Mesenchymal stem cell (in vitro differentiated cells and primary cell): ENCODE data around the gene TLN1.

Experiments
- DNase-seq: peaks from one replicate; pipeline ENCODE4 v3.0.0-alpha.2; 2013
- H2AFZ ChIP-seq: one replicate; pipeline ENCODE4 v1.6.1; 2013; ENCODE audit warnings: low read depth, mild to moderate bottlenecking, control low read depth, inconsistent platforms, low read length, moderate library complexity
- H2AK5ac ChIP-seq: 2 replicates; pipeline ENCODE4 v1.6.1; 2013; ENCODE audit warnings: low read length, moderate library complexity, mild to moderate bottlenecking, inconsistent platforms; ENCODE audit not compliant: severe bottlenecking
- H2BK120ac ChIP-seq: one replicate; pipeline ENCODE4 v1.6.1; 2013; ENCODE audit warnings: low read depth, mild to moderate bottlenecking, inconsistent platforms, low read length, moderate library complexity
- H2BK12ac ChIP-seq, 2 experiments: one replicate each; pipeline ENCODE4 v1.6.1; 2013; ENCODE audit warnings: inconsistent platforms in 2 of 2, low read length in 2 of 2, mild to moderate bottlenecking in 2 of 2, moderate library complexity in 2 of 2, control low read depth in 1 of 2
- H2BK15ac ChIP-seq: one replicate; pipeline ENCODE4 v1.6.1; 2013; ENCODE audit warnings: mild to moderate bottlenecking, low read depth, inconsistent platforms; ENCODE audit not compliant: poor library complexity, severe bottlenecking
- H2BK5ac ChIP-seq: 2 replicates; pipeline ENCODE4 v1.6.1; 2013; ENCODE audit warnings: low read depth, mild to moderate bottlenecking, low read length, control low read depth, inconsistent platforms; ENCODE audit not compliant: poor library complexity, severe bottlenecking
- H3K14ac ChIP-seq, 2 experiments: one replicate each; pipeline ENCODE4 v1.6.1; 2013; ENCODE audit warnings: inconsistent platforms in 2 of 2, low read length in 2 of 2, control low read depth in 1 of 2, mild to moderate bottlenecking in 1 of 2, moderate library complexity in 1 of 2
- H3K18ac ChIP-seq, 2 experiments: one replicate each; pipeline ENCODE4 v1.6.1; 2013; ENCODE audit warnings: inconsistent platforms in 2 of 2, low read length in 2 of 2, control low read depth in 1 of 2, low read depth in 1 of 2, mild to moderate bottlenecking in 1 of 2
- H3K23ac ChIP-seq, 2 experiments: one replicate each; pipeline ENCODE4 v1.6.1; 2013; ENCODE audit warnings: inconsistent platforms in 2 of 2, low read length in 2 of 2, mild to moderate bottlenecking in 2 of 2, moderate library complexity in 2 of 2, control low read depth in 1 of 2
- H3K27ac ChIP-seq: 2 replicates; pipeline ENCODE4 v1.5.1; 2013; ENCODE audit warnings: mild to moderate bottlenecking, moderate library complexity, low read length, control low read depth, inconsistent platforms; ENCODE audit not compliant: poor library complexity, severe bottlenecking
- H3K27me3 ChIP-seq, 2 experiments: 2 replicates each; pipeline versions ENCODE4 v1.6.1 to v1.7.0; 2013; ENCODE audit warnings: low read length in 2 of 2, mild to moderate bottlenecking in 2 of 2, moderate library complexity in 2 of 2, control low read depth in 1 of 2, inconsistent platforms in 1 of 2; ENCODE audit not compliant: control insufficient read depth in 1 of 2, insufficient read depth in 1 of 2
- H3K36me3 ChIP-seq, 2 experiments: 2 replicates each; pipeline versions ENCODE4 v1.6.1 to v1.7.0; 2013; ENCODE audit warnings: low read length in 2 of 2, control low read depth in 1 of 2, inconsistent platforms in 1 of 2, low read depth in 1 of 2, mild to moderate bottlenecking in 1 of 2; ENCODE audit not compliant: insufficient read depth in 2 of 2, control insufficient read depth in 1 of 2
- H3K4ac ChIP-seq, 2 experiments: one replicate each; pipeline ENCODE4 v1.6.1; 2013; ENCODE audit warnings: inconsistent platforms in 2 of 2, low read length in 2 of 2, mild to moderate bottlenecking in 2 of 2, moderate library complexity in 2 of 2, control low read depth in 1 of 2, low read depth in 1 of 2
- H3K4me1 ChIP-seq: 2 replicates; pipeline ENCODE4 v1.6.1; 2013; ENCODE audit warnings: low read depth, low read length, control low read depth; ENCODE audit not compliant: control insufficient read depth, insufficient read depth
- H3K4me2 ChIP-seq: 2 replicates; pipeline ENCODE4 v1.6.1; 2013; ENCODE audit warnings: low read length, mild to moderate bottlenecking, inconsistent platforms; ENCODE audit not compliant: poor library complexity, severe bottlenecking
- H3K4me3 ChIP-seq, 2 experiments: 2 replicates each; pipeline versions ENCODE4 v1.5.1 to v1.7.0; 2013; ENCODE audit warnings: low read length in 2 of 2, mild to moderate bottlenecking in 2 of 2, control low read depth in 1 of 2, low read depth in 1 of 2; ENCODE audit not compliant: insufficient read depth in 1 of 2
- H3K79me1 ChIP-seq: replicated peaks from 2 replicates; pipeline ENCODE4 v1.6.1; 2013; ENCODE audit warnings: mild to moderate bottlenecking, control low read depth, low read length, inconsistent platforms; ENCODE audit not compliant: poor library complexity, severe bottlenecking
- H3K9ac ChIP-seq: 2 replicates; pipeline ENCODE4 v1.7.0; 2013; ENCODE audit warnings: mild to moderate bottlenecking, low read length, moderate library complexity
- H3K9me3 ChIP-seq: 2 replicates; pipeline ENCODE4 v1.7.0; 2013; ENCODE audit warnings: mild to moderate bottlenecking, low read length; ENCODE audit not compliant: control insufficient read depth
- H4K8ac ChIP-seq: one replicate; pipeline ENCODE4 v1.6.1; 2013; ENCODE audit warnings: inconsistent platforms, mild to moderate bottlenecking, low read length, moderate library complexity
- H4K91ac ChIP-seq: one replicate; pipeline ENCODE4 v1.6.1; 2013; ENCODE audit warnings: mild to moderate bottlenecking, low read length, inconsistent platforms
- WGBS: methylation state at CpG from one replicate; pipeline ENCODE4 v1.1.7; 2013; ENCODE audit warnings: mixed read lengths; 5-methylcytosine and 5-hydroxymethylcytosine counted together

Gene TLN1

GRCh38 chr9:35723426-35723825 is 8.6 kb downstream of the TLN1 start:
- no peak overlapping the region for H2BK15ac ChIP-seq
- H2AFZ ChIP-seq = no peak overlapping the region
- H3K23ac ChIP-seq = no peak overlapping the region
- H4K8ac ChIP-seq = no peak overlapping the region
- no peaks in the 10 kb centered on the region for H3K27me3 ChIP-seq
- no peak overlapping the region for H2BK5ac ChIP-seq
- no peak overlapping the region for H3K14ac ChIP-seq
- no peak overlapping the region for H3K27ac ChIP-seq
- no peak overlapping the region for H2AK5ac ChIP-seq
- no peak overlapping the region for H3K9ac ChIP-seq
- no peak overlapping the region for H2BK12ac ChIP-seq
- H3K4me2 ChIP-seq = no peak overlapping the region
- H3K4ac ChIP-seq = no peak overlapping the region
- H4K91ac ChIP-seq = no peak overlapping the region
- peaks cover 12% of the 10 kb centered on the region for H3K4me1 ChIP-seq
- H3K18ac ChIP-seq = no peak overlapping the region
- H3K79me1 ChIP-seq = peaks cover 43% of the 10 kb centered on the region
- no peaks in the 10 kb centered on the region for H3K9me3 ChIP-seq
- peaks cover 60 to 76% of the 10 kb centered on the region in 2 experiments for H3K36me3 ChIP-seq
- H2BK120ac ChIP-seq = no peak overlapping the region
- no peak overlapping the region for H3K4me3 ChIP-seq
- no peak for DNase-seq
- WGBS = 100% methylated on average over 1 of the region's 2 CpGs

- H2BK120ac ChIP-seq = no peak overlapping the region
- no peaks in the 10 kb centered on the region for H3K27me3 ChIP-seq
- peak overlapping the region; percentile 45 for H3K9ac ChIP-seq
- H2BK5ac ChIP-seq = no peak overlapping the region
- no peak overlapping the region for H3K4me2 ChIP-seq
- no peak overlapping the region for H4K8ac ChIP-seq
- H2AFZ ChIP-seq = no peak overlapping the region
- no peak overlapping the region for H2AK5ac ChIP-seq
- WGBS = 99% methylated on average over 4 of the region's 4 CpGs
- no peak overlapping the region for H3K4ac ChIP-seq
- no peak overlapping the region for H3K27ac ChIP-seq
- H3K4me1 ChIP-seq = peaks cover 7% of the 10 kb centered on the region
- peaks cover 81 to 100% of the 10 kb centered on the region in 2 experiments for H3K36me3 ChIP-seq
- H3K4me3 ChIP-seq = no peak overlapping the region
- no peaks in the 10 kb centered on the region for H3K9me3 ChIP-seq
- H3K79me1 ChIP-seq = peaks cover 61% of the 10 kb centered on the region
- no peak overlapping the region for H2BK12ac ChIP-seq
- DNase-seq = no peak
- no peak overlapping the region for H3K23ac ChIP-seq
- no peak overlapping the region for H3K14ac ChIP-seq
- no peak overlapping the region for H4K91ac ChIP-seq
- H2BK15ac ChIP-seq = peak overlapping the region; percentile 12
- no peak overlapping the region for H3K18ac ChIP-seq
Observed at GRCh38 chr9:35719546-35719945, 12.4 kb downstream of the TLN1 start.

- DNase-seq = no peak
- Histone ChIP-seq H4K91ac (no peak overlapping the region), H2BK5ac (no peak overlapping the region), H3K4me2 (no peak overlapping the region), H2BK120ac (no peak overlapping the region), H4K8ac (peak overlapping the region; percentile 38), H3K79me1 (peaks cover 64% of the 10 kb centered on the region), H3K23ac (no peak overlapping the region), H2AFZ (no peak overlapping the region), H3K27me3 (no peaks in the 10 kb centered on the region), H2BK12ac (no peak overlapping the region), H2BK15ac (peak overlapping the region; percentile 12), H3K18ac (no peak overlapping the region), H3K4me1 (peaks cover 7% of the 10 kb centered on the region), H3K36me3 (peaks cover 82 to 100% of the 10 kb centered on the region in 2 experiments), H3K4me3 (no peak overlapping the region), H3K9me3 (no peaks in the 10 kb centered on the region), H3K14ac (no peak overlapping the region), H2AK5ac (no peak overlapping the region), H3K4ac (no peak overlapping the region), H3K9ac (peak overlapping the region; percentile 45), H3K27ac (no peak overlapping the region)
- 96% methylated on average over 15 of the region's 15 CpGs for WGBS
Observed at GRCh38 chr9:35718721-35719511, 13.1 kb downstream of the TLN1 start.

GRCh38 chr9:35717132-35717870 is 14.7 kb downstream of the TLN1 start:
- peak overlapping the region; percentile 54 for H4K8ac ChIP-seq
- peaks cover 83 to 98% of the 10 kb centered on the region in 2 experiments for H3K36me3 ChIP-seq
- H3K4me2 ChIP-seq = no peak overlapping the region
- DNase-seq = no peak
- H3K4me3 ChIP-seq = no peak overlapping the region
- H3K27ac ChIP-seq = no peak overlapping the region
- H4K91ac ChIP-seq = no peak overlapping the region
- H3K14ac ChIP-seq = no peak overlapping the region
- no peak overlapping the region for H2AK5ac ChIP-seq
- no peak overlapping the region for H2AFZ ChIP-seq
- H2BK12ac ChIP-seq = no peak overlapping the region
- H2BK5ac ChIP-seq = no peak overlapping the region
- no peaks in the 10 kb centered on the region for H3K9me3 ChIP-seq
- H3K23ac ChIP-seq = no peak overlapping the region
- no peak overlapping the region for H2BK15ac ChIP-seq
- no peak overlapping the region for H3K18ac ChIP-seq
- peaks cover 7% of the 10 kb centered on the region for H3K4me1 ChIP-seq
- H3K79me1 ChIP-seq = peaks cover 61% of the 10 kb centered on the region
- no peak overlapping the region for H3K4ac ChIP-seq
- no peak overlapping the region for H2BK120ac ChIP-seq
- no peaks in the 10 kb centered on the region for H3K27me3 ChIP-seq
- WGBS = 95% methylated on average over 14 of the region's 14 CpGs
- H3K9ac ChIP-seq = no peak overlapping the region
